Uterus (tissue), 2 donors: ENCODE measurements around the gene PRKACG.

Source experiments
- CTCF ChIP-seq, 4 experiments: fragments of 200-600 bp in 2 of 4; fragments of 450-650 bp in 2 of 4; sonication (generic) in 2 of 4; IDR thresholded peaks; one replicate each; pipeline ENCODE4 v1.5.1; 2016 to 2019; ENCODE audit warnings: antibody characterized with exemption in 4 of 4, mild to moderate bottlenecking in 2 of 4, moderate library complexity in 1 of 4
- POLR2A ChIP-seq, 2 donors: fragments of 450-650 bp; IDR thresholded peaks; one replicate each; pipeline ENCODE4 v1.6.1; 2016; ENCODE audit warnings: antibody characterized with exemption in 2 of 2, mild to moderate bottlenecking in 1 of 2, moderate library complexity in 1 of 2

- TF ChIP-seq POLR2A (IDR thresholded peaks at IDR 0.05) (no peak), CTCF (IDR thresholded peaks at IDR 0.05) (no peak)
These were observed 42.4 kb upstream of the PRKACG start for GRCh38 chr9:69056191-69056815.
